Measurements from ENCODE around the gene GSTM5. TPM values are rescaled to one million over a fixed set of nuclear protein-coding genes. Genes with fewer than 3 reads are reported as not detected.
"Not testable (repeated sequence)": the region's sequence is repeated elsewhere in the genome, so short reads cannot be mapped to it uniquely, and the experiment has no call there.

Gene GSTM5
- total RNA-seq, 1 experiment from 2014 or later: not detected

DNA sequence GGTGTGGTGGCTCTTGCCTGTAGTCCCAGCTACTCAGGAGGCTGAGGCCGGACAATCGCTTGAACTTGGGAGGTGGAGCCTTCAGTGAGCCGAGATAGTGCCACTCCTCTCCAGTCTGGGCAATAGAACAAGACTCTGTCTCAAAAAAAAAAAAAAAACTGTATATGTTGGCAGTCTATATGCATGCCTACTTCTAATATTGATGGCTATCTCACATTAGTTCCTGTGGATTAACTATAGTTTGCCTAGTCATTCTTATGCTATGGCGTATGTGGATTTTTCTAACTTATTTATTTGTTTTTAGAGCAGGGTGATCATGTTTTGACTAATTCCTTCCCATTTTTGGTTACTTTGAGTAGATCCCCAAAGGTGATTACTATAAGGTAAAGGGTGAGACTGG is 15.0 kb upstream of the GSTM5 start:
- H3K27ac ChIP-seq: peak overlapping the region; percentile 57
- no peaks in the 10 kb centered on the region for H3K79me2 ChIP-seq (ENCODE audit: low read depth)
- intact Hi-C loops (cut with micrococcal nuclease; ENCODE audit: unreplicated experiment): no loop called here
- H4K20me1 ChIP-seq (ENCODE audit: insufficient read depth): no peaks in the 10 kb centered on the region
- peaks cover 16% of the 10 kb centered on the region for H3K4me1 ChIP-seq (replicated peaks; ENCODE audit: insufficient read depth)
- no peaks in the 10 kb centered on the region for H3K27me3 ChIP-seq (ENCODE audit: insufficient read depth, low read depth)
- no TSS peak for BruUV-seq (replicated peaks)
- H2AFZ ChIP-seq: no peak overlapping the region
- TF ChIP-seq EZH2 (IDR thresholded peaks at IDR 0.05; ENCODE audit: low read depth): no peak
- TF ChIP-seq, protein P1, sequence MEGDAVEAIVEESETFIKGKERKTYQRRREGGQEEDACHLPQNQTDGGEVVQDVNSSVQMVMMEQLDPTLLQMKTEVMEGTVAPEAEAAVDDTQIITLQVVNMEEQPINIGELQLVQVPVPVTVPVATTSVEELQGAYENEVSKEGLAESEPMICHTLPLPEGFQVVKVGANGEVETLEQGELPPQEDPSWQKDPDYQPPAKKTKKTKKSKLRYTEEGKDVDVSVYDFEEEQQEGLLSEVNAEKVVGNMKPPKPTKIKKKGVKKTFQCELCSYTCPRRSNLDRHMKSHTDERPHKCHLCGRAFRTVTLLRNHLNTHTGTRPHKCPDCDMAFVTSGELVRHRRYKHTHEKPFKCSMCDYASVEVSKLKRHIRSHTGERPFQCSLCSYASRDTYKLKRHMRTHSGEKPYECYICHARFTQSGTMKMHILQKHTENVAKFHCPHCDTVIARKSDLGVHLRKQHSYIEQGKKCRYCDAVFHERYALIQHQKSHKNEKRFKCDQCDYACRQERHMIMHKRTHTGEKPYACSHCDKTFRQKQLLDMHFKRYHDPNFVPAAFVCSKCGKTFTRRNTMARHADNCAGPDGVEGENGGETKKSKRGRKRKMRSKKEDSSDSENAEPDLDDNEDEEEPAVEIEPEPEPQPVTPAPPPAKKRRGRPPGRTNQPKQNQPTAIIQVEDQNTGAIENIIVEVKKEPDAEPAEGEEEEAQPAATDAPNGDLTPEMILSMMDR (conservative IDR thresholded peaks at IDR 0.05): no peak
- DNase-seq: peak in 1 of 2 experiments; percentile 76
- ChIA-PET POLR2A (ENCODE audit: unreplicated experiment) (no interaction called here), CTCF (no interaction called here)
- H3K9me3 ChIP-seq (ENCODE audit: insufficient read depth, low read depth): no peaks in the 10 kb centered on the region
- H3K9me2 ChIP-seq (ENCODE audit: insufficient read depth): no peaks in the 10 kb centered on the region
- no peak overlapping the region for H3K4me3 ChIP-seq
- peaks cover 10% of the 10 kb centered on the region; the same call in 1 of the 2 replicates for H3F3A ChIP-seq (ENCODE audit: insufficient read depth, low read depth)
- H3K36me3 ChIP-seq (ENCODE audit: low read depth): no peaks in the 10 kb centered on the region
- H3K4me2 ChIP-seq: no peak overlapping the region

DNA sequence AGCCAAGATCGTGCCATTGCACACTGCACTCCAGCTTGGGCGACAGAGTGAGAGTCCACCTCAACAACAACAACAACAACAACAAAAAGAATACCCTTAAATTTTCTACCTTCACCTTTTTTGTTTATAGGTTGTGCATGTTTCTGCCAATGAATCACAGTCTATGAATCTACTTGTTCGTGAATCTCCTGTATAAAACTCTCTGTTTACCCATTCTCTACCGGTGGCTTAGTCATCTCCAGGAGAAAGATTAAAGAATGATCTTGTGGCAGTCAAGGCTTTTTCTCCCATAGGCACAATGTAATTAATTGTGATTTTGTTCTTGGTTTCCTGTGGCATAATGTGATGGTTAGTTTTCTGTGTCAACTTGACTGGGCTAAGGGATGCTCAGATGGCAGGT is 14.2 kb upstream of the GSTM5 start:
- H3K36me3 ChIP-seq (ENCODE audit: low read depth); H3K27me3 ChIP-seq (ENCODE audit: insufficient read depth, low read depth); POLR2A ChIA-PET (ENCODE audit: unreplicated experiment); H3K9me2 ChIP-seq (ENCODE audit: insufficient read depth); BruUV-seq (replicated peaks); H3K79me2 ChIP-seq (ENCODE audit: low read depth); intact Hi-C loops (cut with micrococcal nuclease; ENCODE audit: unreplicated experiment); H3K9me3 ChIP-seq (ENCODE audit: insufficient read depth, low read depth); H4K20me1 ChIP-seq (ENCODE audit: insufficient read depth); CTCF ChIA-PET; H3F3A ChIP-seq (ENCODE audit: insufficient read depth, low read depth); H3K4me3 ChIP-seq: not testable (repeated sequence)
- H2AFZ ChIP-seq: 0 out of 2 replicates have a peak overlapping the region, but pooled peaks have one; percentile 23
- H3K27ac ChIP-seq: peak overlapping the region; percentile 57
- DNase-seq: peak in 1 of 2 experiments; percentile 70
- peaks cover 16% of the 10 kb centered on the region for H3K4me1 ChIP-seq (replicated peaks; ENCODE audit: insufficient read depth)
- peak overlapping the region; percentile 18; the same call in 1 of the 2 replicates for H3K4me2 ChIP-seq

DNA sequence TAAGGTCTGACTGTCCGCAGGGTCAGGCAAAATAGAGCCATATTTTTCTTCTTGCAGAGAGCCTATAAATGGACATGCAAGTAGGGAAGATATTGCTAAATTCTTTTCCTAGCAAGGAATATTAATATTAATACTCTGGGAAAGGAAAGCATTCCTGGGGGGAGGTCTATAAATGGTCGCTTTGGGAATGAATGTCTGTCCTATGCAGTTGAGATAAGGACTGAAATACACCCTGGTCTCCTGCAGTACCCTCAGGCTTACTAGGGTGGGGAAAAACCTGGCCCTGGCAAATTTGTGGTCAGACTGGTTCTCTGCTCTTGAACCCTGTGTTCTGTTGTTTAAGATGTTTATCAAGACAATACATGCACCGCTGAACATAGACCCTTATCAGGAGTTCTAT is 9.1 kb upstream of the GSTM5 start:
- intact Hi-C loops (cut with micrococcal nuclease; ENCODE audit: unreplicated experiment); H4K20me1 ChIP-seq (ENCODE audit: insufficient read depth); H3F3A ChIP-seq (ENCODE audit: insufficient read depth, low read depth); POLR2A ChIA-PET (ENCODE audit: unreplicated experiment); H2AFZ ChIP-seq; H3K27me3 ChIP-seq (ENCODE audit: insufficient read depth, low read depth); BruUV-seq (replicated peaks); H3K4me2 ChIP-seq; H3K27ac ChIP-seq; H3K79me2 ChIP-seq (ENCODE audit: low read depth); H3K36me3 ChIP-seq (ENCODE audit: low read depth); DNase-seq; H3K9me2 ChIP-seq (ENCODE audit: insufficient read depth); H3K4me3 ChIP-seq; CTCF ChIA-PET: not testable (repeated sequence)
- H3K4me1 ChIP-seq (replicated peaks; ENCODE audit: insufficient read depth): peaks cover 36% of the 10 kb centered on the region
- H3K9me3 ChIP-seq (ENCODE audit: insufficient read depth, low read depth): peaks cover 11% of the 10 kb centered on the region

DNA sequence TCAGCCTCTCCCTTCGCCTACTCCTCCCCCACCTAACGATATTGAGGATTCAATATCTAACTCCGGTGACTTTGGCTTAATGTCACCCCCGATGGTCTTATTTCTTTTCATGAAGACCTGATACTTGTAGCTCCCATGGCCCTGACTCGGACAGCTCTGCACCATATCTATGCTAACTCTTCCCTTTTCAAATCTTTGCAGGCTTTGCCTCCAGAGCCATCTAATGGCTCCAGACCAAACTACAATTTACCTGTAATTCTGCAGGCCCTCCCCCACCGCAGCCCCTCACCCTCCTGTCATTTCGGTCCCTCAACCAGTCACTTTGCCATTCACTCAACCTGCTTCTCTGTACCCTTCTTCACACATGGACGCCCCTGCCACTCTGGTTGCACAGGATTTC is 7.9 kb upstream of the GSTM5 start:
- no peak overlapping the region for H2AFZ ChIP-seq
- peaks cover 22% of the 10 kb centered on the region for H3K9me3 ChIP-seq (ENCODE audit: insufficient read depth, low read depth)
- CTCF ChIA-PET: no interaction called here
- intact Hi-C loops (cut with micrococcal nuclease; ENCODE audit: unreplicated experiment): no loop called here
- BruUV-seq (replicated peaks): no TSS peak
- POLR2A ChIA-PET (ENCODE audit: unreplicated experiment): no interaction called here
- H3K9me2 ChIP-seq (ENCODE audit: insufficient read depth): no peaks in the 10 kb centered on the region
- H3F3A ChIP-seq (ENCODE audit: insufficient read depth, low read depth): no peaks in the 10 kb centered on the region
- H3K36me3 ChIP-seq (ENCODE audit: low read depth): no peaks in the 10 kb centered on the region
- no peaks in the 10 kb centered on the region for H3K79me2 ChIP-seq (ENCODE audit: low read depth)
- no peaks in the 10 kb centered on the region for H4K20me1 ChIP-seq (ENCODE audit: insufficient read depth)
- H3K4me1 ChIP-seq (replicated peaks; ENCODE audit: insufficient read depth): peaks cover 29% of the 10 kb centered on the region
- DNase-seq: no peak
- H3K4me3 ChIP-seq: no peak overlapping the region
- no peak for TF ChIP-seq EZH2 (IDR thresholded peaks at IDR 0.05; ENCODE audit: low read depth)
- TF ChIP-seq, protein P1 (conservative IDR thresholded peaks at IDR 0.05): no peak
- H3K4me2 ChIP-seq: no peak overlapping the region
- no peak overlapping the region for H3K27ac ChIP-seq
- H3K27me3 ChIP-seq (ENCODE audit: insufficient read depth, low read depth): no peaks in the 10 kb centered on the region
